GM21528 (cell line): ENCODE results near the gene ZFPL1.
A peak's percentile ranks its signal among the peaks of the same experiment; 100 is the strongest.
"Not testable (repeated sequence)": the region's sequence is repeated elsewhere in the genome, so short reads cannot be mapped to it uniquely, and the experiment has no call there.

Source experiments
- ATAC-seq: cut with Tn5 transposase; IDR thresholded peaks from one replicate; pipeline ENCODE4 v1.9.1; 2021; ENCODE audit warnings: mild to moderate bottlenecking, moderate library complexity; ENCODE audit not compliant: unreplicated experiment, low FRiP score

The ZFPL1 gene

DNA sequence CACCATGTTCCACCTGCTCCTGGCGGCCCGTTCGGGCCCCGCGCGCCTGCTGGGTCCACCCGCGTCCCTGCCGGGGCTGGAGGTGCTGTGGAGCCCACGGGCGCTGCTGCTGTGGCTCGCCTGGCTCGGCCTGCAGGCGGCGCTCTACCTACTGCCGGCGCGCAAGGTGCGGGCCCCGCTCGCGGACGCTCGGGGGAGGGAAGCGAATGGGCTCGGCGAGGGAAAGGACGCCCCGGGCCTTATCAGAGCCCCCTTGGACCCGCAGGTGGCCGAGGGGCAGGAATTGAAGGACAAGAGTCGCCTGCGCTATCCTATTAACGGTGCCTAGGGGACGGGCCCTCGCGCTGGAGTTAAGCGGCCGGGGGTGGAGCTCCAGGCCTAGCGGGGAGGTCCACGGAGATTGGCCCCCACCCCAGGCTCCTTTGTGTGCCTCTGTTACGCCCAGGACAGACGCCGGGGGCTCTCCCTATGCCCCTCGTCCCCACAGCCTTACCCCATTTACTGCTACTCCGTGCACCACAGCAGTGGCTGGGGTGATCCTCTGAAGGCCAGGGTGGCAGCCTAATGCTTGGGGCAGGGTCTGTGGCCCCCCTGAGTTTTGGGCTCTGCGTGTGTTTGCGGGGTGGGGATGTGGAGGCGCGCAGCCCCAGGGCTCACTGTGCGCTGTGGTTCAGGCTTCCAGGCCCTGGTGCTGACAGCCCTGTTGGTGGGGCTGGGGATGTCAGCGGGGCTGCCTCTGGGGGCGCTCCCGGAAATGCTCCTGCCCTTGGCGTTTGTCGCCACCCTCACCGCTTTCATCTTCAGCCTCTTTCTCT lies 28.7 kb downstream of the ZFPL1 start:
- ATAC-seq = no peak

GRCh38 chr11:65113361-65113756 lies 29.3 kb downstream of the ZFPL1 start:
- ATAC-seq = no peak

GRCh38 chr11:65113839-65114238 lies 29.8 kb downstream of the ZFPL1 start:
- no peak for ATAC-seq

DNA sequence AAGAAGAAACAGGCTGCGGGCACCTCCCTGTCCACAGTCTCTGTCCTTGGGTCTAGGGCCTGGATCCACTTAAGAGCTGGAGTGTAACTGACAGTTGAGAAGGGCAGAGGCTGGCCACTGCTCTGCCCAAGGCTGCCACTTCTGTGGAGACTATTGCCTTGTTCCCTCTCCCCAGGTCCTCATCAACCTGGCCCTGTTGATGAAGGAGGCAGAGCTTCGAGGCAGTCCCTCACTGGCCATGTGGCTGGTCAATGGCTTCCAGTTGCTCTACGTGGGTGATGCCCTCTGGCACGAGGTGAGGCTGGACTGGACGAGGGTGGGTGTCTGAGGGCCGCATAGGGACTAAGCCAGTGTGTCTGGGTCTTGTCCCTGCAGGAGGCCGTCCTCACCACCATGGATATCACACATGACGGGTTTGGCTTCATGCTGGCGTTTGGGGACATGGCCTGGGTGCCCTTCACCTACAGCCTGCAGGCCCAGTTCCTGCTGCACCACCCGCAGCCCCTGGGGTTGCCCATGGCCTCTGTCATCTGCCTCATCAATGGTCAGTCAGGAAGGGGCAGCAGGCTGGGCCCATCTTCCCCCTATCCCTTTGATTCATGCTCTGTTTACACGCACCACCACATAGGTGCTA lies 30.6 kb downstream of the ZFPL1 start:
- ATAC-seq = no peak

- ATAC-seq = no peak
Measured at GRCh38 chr11:65115361-65116082, 31.5 kb downstream of the ZFPL1 start.

DNA sequence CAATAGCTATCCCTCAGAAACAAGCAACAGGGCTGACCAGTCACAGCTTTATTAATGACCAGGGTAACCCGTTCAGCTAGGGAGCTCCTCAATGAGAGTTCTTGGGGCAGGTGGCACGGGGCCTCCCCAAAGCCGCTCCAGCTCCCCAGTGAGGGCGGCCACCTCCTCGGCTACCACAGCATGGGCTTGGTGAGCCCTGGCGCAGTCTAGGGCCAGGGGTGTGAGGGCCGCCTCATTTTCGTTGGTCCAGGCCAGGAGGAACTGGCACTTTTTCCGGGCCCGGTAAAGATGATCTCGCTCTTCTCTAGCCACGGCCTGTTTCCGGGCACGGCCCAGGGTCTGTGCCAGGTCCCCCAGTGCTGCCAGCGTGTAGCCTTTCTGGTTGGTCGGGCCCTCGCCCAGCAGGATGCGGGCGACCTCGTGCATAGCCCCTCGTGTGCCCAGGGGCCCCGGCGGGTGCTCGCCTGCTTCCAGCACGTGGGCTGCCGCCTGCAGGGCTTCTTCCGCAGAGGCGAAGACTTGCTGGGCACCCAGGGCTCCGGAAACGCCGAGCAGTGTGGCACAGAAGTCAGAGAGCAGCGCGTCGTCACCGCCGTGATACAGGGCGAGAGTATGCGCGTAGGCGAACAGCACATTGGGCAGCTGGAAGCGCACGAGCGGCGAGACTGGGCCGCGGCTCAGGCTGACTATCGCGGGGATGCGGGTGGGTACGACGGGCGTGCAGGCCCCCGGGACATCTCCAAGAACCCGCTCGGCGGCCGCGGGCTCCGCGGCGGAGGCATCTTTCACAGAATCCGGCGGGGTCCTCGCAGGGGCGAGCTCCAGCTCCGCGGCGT lies 32.6 kb downstream of the ZFPL1 start:
- peak; percentile 3 for ATAC-seq

GRCh38 chr11:65117206-65118096 lies 33.4 kb downstream of the ZFPL1 start, which contains the start of gene ZNHIT2:
Gene ZNHIT2, minus strand, starts transcription at chr11:65117701. Its CDS starts 48 bp downstream, at chr11:65117653.
- peak; percentile 54 for ATAC-seq

DNA sequence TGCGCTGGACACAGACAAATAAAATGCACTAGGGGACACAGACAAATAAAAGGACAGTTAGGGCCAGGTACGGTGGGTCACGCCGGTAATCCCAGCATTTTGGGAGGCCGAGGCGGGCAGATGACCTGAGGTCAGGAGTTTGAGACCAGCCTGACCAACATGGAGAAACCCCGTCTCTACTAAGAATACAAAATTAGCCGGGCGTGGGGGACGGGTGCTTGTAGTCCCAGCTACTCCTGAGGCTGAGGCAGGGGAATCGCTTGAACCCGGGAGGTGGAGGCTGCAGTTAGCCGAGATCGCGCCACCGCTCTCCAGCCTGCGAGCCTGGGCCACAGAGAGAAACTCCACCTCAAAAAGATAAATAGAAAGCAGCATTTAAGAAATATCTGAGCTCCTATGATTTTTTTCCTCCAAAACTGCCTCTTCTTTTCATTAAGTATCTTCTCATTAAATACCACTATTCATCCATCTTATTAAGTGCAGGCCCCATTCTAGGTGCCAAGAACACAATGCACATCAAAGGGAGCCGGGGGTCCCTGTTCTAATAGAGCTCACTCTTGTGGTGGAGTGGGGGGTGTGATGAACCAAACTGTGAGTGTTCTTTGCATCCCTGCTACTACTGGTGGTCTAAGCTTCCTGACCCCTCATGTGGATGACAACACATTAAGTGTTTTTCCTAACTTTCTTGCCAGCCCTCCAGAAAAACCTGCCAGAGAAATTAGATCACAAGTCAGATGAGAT lies 34.2 kb downstream of the ZFPL1 start:
- ATAC-seq = no peak

DNA sequence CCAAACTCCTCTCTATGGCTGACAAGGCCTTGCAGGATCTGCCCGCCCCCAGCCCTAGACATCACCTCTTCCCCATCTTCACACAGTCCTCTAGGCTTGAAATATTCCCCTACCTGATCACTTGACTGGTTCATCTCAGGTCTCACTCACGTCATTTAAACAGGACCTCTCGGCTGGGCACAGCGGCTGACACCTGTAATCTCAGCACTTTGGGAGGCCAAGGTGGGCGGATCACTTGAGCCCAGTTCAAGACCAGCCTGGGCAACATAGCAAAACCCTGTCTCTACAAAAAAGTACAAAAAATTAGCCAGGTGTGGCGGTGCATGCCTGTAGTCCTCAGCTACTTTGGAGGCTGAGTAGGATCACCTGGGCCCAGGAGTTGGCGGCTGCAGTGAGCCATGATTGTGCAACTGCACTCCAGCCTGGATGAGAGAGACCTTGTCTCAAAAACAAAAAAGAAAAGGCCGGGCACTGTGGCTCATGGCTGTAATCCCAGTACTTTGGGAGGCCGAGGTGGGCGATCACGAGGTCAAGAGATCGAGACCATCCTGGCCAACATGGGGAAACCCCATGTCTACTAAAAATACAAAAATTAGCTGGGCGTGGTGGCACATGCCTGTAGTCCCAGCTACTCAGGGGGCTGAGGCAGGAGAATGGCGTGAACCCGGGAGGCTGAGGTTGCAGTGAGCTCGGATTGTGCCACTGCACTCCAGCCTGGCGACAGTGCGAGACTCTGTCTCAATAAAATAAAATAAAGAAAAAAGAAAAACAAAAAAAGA lies 35.1 kb downstream of the ZFPL1 start:
- ATAC-seq = not testable (repeated sequence)

DNA sequence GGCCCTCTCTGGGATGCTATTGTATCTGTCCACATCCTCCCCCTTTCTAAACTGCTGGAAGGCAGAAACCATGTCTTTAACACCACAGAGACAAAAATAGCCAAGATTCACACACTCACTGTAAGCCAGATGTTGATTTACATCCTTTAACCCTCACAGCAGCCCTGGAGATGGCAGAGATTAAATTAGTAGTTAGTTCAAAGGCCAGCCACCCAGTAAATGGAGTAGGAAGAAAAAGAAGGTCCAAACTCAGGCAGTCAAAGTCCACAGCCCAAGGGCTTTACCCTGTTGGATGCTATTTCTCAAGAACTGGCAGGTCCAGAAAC lies 35.6 kb downstream of the ZFPL1 start:
- ATAC-seq = no peak

DNA sequence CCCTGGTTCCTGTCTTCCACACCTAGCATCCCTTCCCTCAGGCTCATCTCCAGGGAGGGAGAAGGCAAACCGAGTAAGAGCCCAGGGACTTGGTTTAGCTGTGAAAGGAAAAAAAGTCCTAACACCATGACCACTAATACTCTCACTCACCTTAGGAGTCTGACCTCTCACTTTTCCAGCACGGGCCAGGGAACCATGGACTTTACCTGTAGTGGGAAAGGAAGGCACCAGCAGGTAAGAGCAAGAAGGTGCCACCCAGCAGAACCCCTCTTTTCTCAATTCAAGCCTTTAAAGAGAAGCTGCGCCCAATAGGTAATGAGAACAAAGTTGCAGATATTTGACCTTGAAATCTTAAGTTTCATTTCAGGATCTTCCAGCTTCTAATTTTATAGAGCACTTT lies 36.8 kb downstream of the ZFPL1 start:
- ATAC-seq = no peak

DNA sequence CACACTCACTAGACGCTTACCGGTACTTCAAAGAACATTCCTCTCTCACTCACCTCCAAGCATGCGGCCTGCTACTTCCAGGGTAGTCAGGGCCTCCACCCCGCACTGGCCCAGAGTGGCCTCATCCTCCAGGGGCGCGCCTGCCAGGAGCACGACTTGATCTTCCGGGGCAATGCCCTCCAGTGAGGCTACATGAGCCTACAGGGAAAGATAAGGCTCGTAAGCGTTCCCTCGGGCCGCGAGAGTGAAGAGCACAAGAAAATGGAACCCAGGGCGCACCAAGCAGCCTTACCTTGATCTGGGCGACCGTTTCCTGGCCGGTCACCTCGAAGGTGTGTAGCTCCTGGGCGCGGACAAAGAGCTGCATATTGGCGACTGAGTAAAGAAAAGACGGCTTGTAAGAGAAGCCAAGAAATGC lies 37.4 kb downstream of the ZFPL1 start:
- ATAC-seq = no peak

DNA sequence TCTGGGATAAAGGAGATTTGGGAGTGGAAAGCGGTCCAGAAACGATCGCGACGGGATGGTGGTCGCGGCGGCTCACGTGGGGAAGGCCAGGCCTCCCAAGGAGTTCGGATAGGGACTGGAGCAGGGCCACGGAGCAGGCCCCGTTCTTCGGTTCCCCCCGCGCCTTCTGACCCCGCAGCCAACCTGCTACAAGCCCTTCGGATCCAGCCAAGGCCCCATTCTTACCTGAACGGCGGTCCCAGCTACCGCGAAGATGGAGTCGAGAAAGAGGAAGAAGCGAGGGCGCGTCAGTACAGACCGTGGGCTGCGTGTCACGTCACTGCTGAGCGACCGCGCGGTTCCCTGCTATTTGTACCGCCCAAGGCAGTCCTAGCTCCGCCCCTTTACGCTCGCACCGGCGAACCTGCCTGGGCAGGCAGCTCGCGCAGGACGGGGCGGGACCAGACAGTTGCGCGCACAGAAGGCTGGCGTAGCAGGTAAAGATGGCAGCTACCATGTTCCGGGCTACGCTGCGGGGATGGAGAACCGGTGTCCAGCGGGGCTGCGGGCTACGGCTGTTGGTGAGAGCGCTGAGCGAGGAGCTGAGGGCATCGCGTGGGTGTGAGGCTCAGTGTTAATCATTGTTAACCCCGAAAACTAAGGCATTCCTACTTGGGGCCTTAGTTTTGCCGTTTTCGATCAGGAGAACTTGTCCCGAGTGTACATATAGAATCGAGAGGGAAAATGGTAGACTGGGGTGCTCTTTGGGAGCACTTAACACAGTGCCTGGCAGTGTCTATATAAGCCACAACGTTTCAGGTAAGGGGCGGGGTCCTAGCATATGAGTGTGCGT lies 38.1 kb downstream of the ZFPL1 start, which contains the start of the genes FAU and MRPL49:
FAU (minus strand) TSS at position 270 of the 832 bp plus-strand sequence. CDS start 321 bp downstream, outside the sequence.
MRPL49 (plus strand) TSS at position 457 of the 832 bp plus-strand sequence; CDS start at position 483, 26 bp downstream.
- ATAC-seq = peak; percentile 66

- no peak for ATAC-seq
Measured at GRCh38 chr11:65124480-65125196, 40.6 kb downstream of the ZFPL1 start.

GRCh38 chr11:65125197-65126056 lies 41.4 kb downstream of the ZFPL1 start:
- no peak for ATAC-seq
